Right ventricle myocardium inferior (tissue), 1 donor: ENCODE measurements around the gene FAM219B. TPM values are rescaled to one million over a fixed set of nuclear protein-coding genes. Genes with fewer than 3 reads are reported as not detected.
"Not testable (repeated sequence)": the region's sequence is repeated elsewhere in the genome, so short reads cannot be mapped to it uniquely, and the experiment has no call there.

Experiments used
- ATAC-seq: fragments of 200-7000 bp; cut with Tn5 transposase; one replicate; pipeline ENCODE4 v1.9.1; 2020; ENCODE audit warnings: mild to moderate bottlenecking, moderate library complexity
- DNase-seq: peaks from one replicate; pipeline ENCODE4 v3.0.0; 2021; ENCODE audit errors: missing footprints
- intact Hi-C: fragments of 100-400 bp; cut with DNase I; formaldehyde crosslinking; loops from one replicate; pipeline ENCODE4 v1.11.0; 2022
- total RNA-seq: library from RNA; stranded (reverse); fragmentation: NEBNext Ultra II Directional; extraction: Animal tissue kit (Norgen Biotek cat#: 25700); gene quantifications from one replicate; pipeline ENCODE4 v1.2.1, GENCODE V29; 2021
- donor health status: DM: no; HTN: yes; CAD: no; lungs with severe emphysema.

The FAM219B gene
- total RNA-seq, 1 donor from 2014 or later = 110 TPM

DNA sequence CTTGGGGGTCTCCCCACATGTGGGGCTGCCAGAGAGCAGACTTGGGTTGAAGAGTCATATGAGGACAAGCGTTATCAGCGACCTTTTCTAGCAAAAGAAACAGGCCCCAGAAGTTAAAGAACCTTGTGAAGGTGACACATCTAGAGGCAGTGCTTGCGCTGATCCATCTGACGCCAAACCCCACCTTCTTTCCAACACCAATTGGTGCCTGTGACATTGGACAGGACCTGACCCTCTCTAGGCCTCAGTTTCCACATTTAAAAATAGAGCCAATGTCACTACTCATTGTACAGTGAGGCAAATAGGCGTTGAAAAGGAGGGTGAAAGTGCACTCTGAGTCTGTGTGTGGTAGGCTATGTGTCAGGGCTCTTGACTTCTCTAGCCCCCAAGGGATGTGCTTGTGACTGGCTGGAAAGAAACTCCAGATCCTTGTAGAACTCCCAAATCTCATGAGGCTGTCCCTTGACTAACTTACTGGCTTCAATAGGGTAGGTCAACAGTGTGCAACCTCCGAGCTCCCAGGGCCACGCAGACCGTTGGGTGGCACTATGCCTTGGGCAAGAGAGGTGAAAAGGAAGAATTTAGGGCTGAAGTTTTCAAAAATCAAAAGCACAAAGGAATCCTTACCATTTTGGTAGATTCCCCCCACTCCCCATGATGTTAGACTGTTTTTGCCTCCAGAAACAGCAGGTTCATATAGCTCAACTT is 666 bp upstream of the FAM219B start:
- intact Hi-C loops = loop anchor here (2.0 kb wide), 2 partner anchors 29 to 65 kb away; partner anchors contain the start of gene ULK3
- DNase-seq (no peak), ATAC-seq (peak; percentile 72)

DNA sequence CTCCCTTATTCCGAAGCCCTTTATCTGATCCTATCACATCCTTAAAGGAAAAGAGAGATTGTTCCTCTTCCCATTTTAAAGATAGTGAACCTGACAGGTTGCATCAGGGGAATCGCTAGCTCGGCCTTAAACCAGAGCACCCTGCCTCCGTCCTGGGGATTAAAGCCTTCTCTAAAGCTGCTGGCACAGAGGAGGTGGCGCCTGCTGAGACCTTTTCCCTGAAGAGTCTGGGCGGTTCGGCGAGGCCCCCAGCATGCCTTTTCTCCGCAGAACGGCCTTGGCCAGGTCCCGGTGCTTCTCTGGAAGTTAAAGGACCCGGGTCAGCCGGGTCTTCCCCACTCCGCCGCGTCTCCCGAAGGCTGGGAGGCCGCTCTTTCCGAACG is 593 bp downstream of the FAM219B start:
- ATAC-seq (peak; percentile 4), DNase-seq (peak; percentile 77)
- intact Hi-C loops = loop anchor here (2.0 kb wide), 2 partner anchors 31 to 63 kb away; partner anchors contain the start of gene ULK3

DNA sequence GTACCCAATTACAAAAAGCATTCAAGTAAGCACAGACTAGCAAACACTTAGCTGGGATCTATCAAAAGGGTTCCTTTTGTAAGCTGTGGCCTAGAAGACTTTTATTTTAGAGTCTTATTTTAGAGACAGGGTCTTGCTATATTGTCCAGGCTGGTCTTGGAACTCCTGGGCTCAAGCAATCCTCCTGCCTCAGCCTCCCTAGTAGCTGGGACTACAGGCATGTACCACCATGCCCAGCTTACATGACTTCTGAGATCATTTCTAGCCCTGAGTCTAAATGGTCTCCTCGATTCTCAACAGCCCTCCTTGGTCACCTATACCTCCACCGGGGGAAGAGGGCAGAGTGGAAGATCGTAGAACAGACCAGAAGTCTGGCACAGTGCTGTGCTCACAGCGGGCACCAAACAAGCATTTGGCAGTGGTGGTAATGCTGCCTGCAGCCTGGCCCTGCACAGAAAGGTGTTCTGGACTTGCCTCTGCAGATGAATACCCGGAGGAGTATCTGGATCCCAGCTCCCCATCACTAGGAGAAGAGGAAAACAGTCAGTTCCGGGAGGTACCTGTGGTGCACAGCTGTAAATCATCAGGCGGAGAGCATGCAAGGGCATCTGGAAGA is 2.4 kb downstream of the FAM219B start:
- DNase-seq (no peak), ATAC-seq (no peak)
- intact Hi-C loops = no loop called here

DNA sequence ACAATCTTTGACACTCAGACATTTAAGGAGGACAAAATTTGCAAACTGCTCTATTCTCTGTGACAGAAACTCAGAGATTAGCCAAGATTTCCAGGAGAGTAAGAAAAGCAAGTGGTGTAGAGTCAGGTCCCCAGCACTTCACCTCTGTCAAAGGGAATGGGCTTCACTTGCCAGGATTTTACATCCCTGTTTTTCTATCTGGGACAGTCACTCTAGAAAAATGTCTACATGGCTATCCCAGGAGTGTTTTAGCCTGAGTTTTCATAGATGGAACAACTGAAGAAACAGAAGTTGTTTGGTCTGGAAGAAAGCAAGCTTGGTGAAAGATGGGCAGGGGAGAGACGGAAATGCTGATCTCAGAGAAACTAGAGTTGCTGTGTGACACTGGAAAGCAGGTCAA is 3.0 kb downstream of the FAM219B start:
- ATAC-seq (no peak), DNase-seq (no peak)
- intact Hi-C loops = no loop called here

DNA sequence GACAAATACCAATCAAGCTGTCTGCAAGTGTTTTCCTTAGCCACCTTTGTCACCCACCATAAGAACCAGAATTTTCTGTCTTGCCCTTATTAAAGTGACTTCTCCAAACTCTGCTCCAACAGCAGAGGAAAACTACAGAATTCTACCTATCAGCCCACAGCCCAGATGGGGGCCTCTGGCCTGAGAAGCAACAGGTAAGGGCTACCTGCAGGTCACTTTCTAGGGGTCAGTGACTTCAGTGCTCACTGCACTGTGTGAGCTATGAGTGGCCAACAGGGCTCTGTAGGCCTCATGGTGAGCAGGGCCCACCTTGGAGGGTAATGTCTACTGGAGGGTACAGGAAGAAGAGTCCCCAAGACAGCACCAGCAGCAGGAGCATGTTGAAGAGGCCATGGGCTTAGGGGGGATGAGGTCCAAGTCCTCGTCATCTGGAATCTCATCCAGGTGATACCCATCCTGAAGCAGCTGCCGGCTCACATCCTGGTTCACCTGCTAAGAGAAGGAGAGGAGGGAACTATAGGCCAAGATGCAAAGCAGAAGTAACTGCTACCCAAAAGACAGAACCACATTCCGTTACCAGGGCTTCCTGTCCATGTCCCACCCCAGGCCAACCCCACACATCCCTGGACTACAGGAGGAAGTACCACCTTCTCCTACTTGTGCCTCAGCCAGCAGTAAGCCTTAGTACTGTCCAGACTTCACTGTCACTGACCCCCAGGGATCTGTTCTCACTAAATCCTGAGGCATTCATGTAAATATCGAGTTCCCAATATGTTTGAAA is 4.2 kb downstream of the FAM219B start:
- intact Hi-C loops = no loop called here
- DNase-seq (no peak), ATAC-seq (no peak)

DNA sequence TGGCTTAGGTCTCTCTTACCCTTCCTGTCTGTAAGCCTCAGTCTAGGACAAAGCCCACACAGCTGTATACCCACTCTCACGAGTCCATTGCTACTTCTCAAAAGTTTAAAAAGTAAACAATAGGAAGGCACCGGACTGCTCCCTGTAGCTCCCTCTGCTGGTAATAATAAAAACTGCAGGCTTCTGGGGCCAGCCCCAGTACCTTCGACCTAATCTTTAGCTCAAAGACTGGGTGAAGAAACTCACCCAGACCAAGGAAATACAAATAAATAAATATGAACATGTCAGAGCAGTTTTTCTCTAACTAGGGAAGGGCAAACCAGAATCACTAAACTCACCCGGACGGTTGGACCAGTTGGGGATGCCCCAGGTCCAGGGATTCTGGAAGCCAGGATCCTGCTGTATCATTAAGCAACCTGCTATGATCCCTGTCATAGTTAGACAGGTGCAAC is 5.0 kb downstream of the FAM219B start:
- intact Hi-C loops = no loop called here
- DNase-seq (no peak), ATAC-seq (peak; percentile 41)

DNA sequence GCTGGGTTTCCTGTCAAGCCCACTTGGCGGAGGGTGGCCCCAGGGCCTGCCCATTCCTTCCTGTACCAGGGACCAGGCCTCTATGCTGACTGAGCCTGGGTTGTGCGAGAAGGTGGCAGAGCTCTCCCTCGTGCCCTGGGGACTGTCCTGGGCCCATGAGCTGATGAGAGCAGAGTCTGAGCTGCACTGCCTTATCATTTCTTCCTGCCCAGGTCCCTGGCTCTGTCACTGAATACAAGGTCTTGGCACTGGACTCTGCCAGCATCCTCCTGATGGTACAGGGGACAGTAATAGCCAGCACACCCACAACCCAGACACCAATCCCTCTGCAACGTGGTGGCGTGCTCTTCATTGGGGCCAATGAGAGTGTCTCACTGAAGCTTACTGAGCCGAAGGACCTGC is 9.3 kb downstream of the FAM219B start:
- intact Hi-C loops = no loop called here
- no peak for DNase-seq
- ATAC-seq = peak; percentile 61

DNA sequence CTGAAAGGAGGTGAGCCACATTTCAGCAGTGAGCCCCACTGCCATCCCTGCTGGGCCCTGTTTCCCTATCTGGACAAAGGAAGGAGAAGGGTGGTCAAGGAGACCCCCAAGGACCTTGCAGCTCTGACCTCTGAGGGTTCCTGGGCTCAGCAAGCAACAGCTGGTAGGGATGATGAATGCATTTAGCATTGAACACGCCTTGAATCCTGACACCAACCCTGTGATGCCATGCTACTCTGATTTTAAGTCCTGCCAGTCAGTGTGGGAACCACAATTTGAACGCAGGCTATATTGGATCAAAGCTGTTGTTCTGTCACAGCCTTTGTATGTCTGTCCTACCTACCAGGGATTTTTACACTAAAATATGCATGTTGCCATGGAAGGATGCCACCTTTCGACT is 10.3 kb downstream of the FAM219B start:
- DNase-seq (no peak), ATAC-seq (no peak)
- intact Hi-C loops = no loop called here

DNA sequence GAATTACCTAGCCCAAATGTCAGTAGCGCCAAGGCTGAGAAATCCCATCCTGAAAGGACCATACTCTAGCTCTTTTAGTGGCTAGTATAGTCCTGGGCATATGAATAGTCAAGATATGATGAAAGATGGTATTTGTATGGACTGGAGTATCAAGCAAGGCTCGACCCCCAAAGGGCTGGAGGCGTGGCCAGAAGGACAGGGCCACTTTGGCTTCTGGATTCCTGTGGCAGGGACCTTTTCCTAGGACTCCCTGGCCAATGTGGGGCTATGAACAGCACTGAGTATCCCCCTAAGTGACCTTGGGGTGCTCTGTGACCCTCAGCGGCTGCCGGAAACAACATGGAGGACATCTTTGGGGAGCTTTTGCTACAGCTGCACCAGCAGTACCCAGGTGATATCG is 10.8 kb downstream of the FAM219B start:
- intact Hi-C loops = no loop called here
- DNase-seq = no peak
- ATAC-seq = no peak

DNA sequence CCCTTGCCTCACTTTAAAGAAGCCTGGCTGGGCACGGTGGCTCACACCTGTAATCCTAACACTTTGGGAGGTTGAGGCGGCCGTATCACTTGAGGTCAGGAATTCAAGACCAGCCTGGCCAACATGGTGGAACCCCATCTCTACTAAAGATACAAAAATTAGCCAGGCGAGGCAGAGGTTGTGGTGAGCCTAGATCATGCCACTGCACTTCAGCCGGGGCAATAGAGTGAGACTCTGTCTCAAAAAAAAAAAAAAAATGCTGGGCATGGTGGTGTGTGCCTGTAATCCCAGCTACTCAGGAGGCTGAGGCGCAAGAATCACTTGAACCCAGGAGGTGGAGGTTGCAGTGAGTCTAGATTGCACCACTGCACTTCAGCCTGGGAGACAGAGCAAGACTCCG is 12.3 kb downstream of the FAM219B start:
- intact Hi-C loops = loop anchor here (5.0 kb wide), 1 partner anchor 107 kb away; no protein-coding TSS in a partner anchor
- ATAC-seq, DNase-seq: not testable (repeated sequence)

DNA sequence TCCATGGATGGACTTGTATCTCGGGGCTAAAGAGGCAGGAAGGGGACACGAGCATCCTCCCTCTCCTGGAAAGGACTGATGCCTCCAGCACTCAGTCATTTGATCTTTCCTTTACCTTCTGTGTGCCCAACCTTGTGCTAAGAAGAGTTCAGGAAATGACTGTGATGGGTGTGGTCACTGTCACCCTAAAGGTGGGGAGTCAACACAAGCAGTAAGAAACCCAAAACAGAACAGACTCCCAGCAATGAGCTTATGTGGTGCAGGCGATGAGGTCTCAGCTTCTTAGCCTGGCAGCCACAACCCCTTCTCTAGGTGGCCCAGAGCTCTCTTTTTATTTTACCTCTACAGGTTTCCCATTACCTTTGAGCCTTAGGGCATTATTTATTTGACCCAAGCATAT is 13.0 kb downstream of the FAM219B start:
- ATAC-seq (no peak), DNase-seq (no peak)
- intact Hi-C loops = loop anchor here (5.0 kb wide), 1 partner anchor 106 kb away; no protein-coding TSS in a partner anchor

DNA sequence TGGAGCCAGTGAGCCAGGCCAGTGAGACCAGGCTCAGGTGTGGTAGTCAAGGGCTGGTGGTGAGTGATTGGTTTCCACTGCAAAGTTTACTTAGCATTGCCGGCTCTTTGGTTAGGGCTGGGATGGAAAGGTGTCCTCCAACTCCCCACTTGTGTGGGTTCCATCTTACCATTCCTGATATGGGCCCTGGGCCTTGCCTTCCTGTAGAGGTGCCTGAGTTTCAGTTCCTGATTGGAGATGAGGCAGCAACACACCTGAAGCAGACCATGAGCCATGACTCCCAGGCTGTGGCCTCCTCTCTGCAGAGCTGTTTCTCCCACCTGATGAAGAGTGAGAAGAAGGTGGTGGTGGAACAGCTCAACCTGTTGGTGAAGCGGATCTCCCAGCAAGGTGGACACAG is 13.7 kb downstream of the FAM219B start:
- DNase-seq (no peak), ATAC-seq (no peak)
- intact Hi-C loops = loop anchor here (5.0 kb wide), 1 partner anchor 106 kb away; no protein-coding TSS in a partner anchor

DNA sequence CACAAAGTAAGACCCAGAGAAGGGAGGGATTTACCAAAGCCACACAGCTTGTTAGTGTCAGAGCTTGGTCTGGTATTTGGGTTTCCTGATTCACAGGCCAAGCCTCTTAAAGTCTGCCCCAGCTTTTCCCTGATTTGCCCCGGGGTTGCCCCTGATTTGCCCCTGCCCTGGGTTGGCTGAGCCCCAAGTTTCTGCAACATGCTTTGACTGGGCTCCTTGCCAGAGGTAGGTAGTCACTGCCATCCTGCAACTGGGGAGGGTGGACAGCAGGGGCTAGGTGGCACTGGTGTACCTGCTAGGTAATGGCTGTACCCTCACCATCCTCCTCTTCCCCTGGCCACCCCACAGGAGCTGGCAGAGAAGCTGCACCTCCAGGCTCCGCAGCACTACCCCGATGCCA is 14.3 kb downstream of the FAM219B start:
- DNase-seq = no peak
- no peak for ATAC-seq
- intact Hi-C loops = loop anchor here (5.0 kb wide), 1 partner anchor 105 kb away; no protein-coding TSS in a partner anchor

DNA sequence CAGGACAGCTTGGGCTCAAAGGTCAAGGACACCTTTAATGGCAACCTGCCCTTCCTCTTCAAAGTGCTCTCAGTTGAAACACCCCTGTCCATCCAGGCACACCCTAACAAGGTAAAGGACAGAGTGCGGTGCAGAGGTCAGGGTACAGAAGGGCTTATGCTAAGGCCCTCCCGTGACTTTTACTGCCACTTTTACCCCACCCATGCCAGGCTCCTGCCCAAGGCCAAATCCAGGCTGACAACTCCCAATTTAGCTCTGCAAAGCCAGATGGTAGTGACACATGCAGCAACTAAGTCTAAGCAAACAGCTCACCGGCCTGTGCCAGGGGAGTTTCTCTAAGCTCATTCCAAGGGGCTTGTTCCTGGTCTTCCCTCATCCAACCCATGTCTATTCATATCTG is 15.2 kb downstream of the FAM219B start:
- intact Hi-C loops = loop anchor here (5.0 kb wide), 1 partner anchor 104 kb away; no protein-coding TSS in a partner anchor
- no peak for DNase-seq
- peak; percentile 29 for ATAC-seq

DNA sequence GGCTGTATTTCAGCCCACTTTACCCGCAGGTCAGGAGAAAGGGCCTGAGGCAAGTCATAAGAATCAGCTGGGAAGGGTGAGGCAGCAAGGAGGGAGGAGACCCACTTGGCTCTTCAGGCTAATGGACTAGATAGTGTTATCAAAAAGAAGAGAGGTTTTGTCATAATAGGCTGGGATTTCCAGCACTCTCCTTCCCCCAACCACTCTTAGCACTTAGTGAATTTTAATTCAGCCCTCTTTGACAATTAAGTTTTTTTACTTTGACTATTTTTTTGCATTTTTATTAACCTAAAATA is 16.0 kb downstream of the FAM219B start:
- DNase-seq (no peak), ATAC-seq (no peak)
- intact Hi-C loops = loop anchor here (5.0 kb wide), 1 partner anchor 103 kb away; no protein-coding TSS in a partner anchor

DNA sequence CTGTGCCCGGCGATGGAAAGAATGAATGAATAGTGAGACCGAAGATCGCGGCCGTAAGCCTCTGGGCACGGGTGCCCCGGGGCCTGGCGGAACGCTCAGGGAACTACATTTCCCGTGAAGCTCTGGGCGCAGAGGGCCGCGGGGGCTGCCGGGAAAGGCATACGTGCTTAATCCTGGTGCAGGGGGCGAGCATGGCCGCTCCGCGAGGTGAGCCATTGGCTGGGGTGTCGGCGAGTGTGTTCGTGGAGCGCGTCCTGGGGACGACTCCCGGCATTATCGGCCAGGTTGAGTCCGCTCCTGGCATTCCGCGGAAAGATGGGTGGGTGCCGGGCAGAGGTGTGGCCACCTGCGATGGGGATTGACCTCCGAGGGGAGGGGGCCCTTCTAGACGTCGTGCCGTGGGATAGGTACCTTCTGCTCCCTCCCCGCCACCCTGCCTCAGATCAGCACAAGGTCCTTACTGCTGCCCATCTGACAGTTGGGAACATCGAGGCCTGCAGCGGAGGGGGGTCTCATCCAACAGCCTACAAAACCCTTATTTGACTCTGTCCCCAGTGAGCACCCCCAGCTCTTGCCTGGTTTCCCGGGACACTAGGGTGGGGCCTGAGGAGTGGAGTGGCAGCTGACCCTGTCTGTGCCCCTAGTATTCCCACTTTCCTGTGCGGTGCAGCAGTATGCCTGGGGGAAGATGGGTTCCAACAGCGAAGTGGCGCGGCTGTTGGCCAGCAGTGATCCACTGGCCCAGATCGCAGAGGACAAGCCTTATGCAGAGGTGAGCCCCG is 16.6 kb downstream of the FAM219B start, which contains the start of gene MPI:
MPI (plus strand) TSS at position 160 of the 782 bp plus-strand sequence; CDS start at position 192, 32 bp downstream.
- intact Hi-C loops = loop anchor here (2.0 to 5.0 kb wide), 2 partner anchors 17 to 103 kb away; partner anchors contain the start of gene SCAMP2
- ATAC-seq (peak; percentile 94), DNase-seq (peak; percentile 95)

DNA sequence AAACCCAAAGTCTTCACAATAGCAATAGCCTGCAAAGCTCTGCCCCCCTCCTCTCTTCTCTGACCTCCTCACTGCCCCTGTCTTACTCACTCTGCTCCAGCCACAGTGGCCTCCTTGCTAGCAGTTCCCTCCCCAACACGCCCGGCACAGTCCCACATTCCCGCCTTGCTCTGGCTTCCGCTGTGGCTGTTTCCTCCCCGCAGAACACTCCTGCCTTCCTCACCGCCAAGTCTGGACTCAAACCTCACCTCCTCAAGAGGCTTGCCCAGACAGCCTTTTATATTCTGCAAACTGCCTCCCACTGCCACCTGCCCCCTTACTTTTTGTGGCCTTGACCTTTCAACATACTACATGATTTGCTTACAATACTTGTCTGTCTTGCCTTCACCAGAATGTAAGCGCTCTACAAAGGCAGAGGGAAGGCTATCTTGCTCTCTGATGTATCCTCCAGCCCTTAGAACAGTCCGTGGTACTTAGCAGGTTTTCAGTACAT is 17.2 kb downstream of the FAM219B start:
- intact Hi-C loops = loop anchor here (2.0 kb wide), 1 partner anchor 17 kb away; the partner anchor contains the start of gene SCAMP2
- peak; percentile 77 for DNase-seq
- ATAC-seq = peak; percentile 61

DNA sequence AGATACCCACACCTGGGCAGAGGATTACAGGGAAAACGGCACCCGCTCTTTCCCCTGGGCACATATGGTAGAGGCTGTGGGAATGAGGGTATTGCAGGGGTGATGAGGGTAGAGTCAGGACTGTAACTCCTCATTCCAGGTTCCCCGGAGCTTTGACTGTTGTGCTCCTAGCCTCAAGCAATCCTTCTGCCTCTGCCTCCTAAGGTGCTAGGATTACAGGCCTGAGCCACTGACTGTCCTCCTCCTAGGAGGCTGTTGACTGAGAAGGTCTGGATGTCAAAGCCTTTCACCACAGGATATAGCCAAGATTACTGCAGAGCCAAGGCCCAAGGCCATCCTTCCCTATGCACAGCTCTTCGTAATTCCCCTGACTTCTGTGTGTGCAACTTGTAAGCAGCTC is 17.9 kb downstream of the FAM219B start:
- ATAC-seq = no peak
- no peak for DNase-seq

More for the DNA sequence above, 17.9 kb downstream of the FAM219B start:
- intact Hi-C loops = loop anchor here (2.0 kb wide), 1 partner anchor 16 kb away; the partner anchor contains the start of gene SCAMP2
